Hypothalamus (tissue), 51 donors: Measurements from ENCODE around the gene PALMD.

Source experiments
- DNase-seq, 51 donors: peaks; one replicate each; lab custom pipeline; 2025; lab: John Stamatoyannopoulos, UW

Gene PALMD

GRCh38 chr1:99738858-99739465, 93.0 kb downstream of the PALMD start:
- DNase-seq: no peak

- no peak for DNase-seq
Observed at GRCh38 chr1:99740141-99740540, 94.2 kb downstream of the PALMD start.
